K562 (cell line): ENCODE data around the gene GFI1B. TPM values are rescaled to one million over a fixed set of nuclear protein-coding genes. Genes with fewer than 3 reads are reported as not detected.

Source experiments
- BCOR ChIP-seq: fragments of 450-650 bp; IDR thresholded peaks from 2 replicates; pipeline ENCODE4 v1.6.1; 2016
- CBFA2T2 ChIP-seq: fragments of 450-650 bp; conservative IDR thresholded peaks from 2 replicates; pipeline ENCODE4 v1.6.1; 2017; ENCODE audit warnings: mild to moderate bottlenecking
- CBFB ChIP-seq: sonication (generic); formaldehyde crosslinking; IDR thresholded peaks from 2 replicates; pipeline ENCODE4 v1.4.0; 2020; ENCODE audit warnings: mild to moderate bottlenecking, missing genetic modification reagents
- E2F3 ChIP-seq: fragments of 250-450 bp; sonication (Bioruptor Pico); IDR thresholded peaks from 2 replicates; pipeline ENCODE4 v1.4.0; 2020; ENCODE audit warnings: mild to moderate bottlenecking
- EHMT2 ChIP-seq: fragments of 450-650 bp; IDR thresholded peaks from 2 replicates; pipeline ENCODE4 v1.6.1; 2018; ENCODE audit warnings: antibody characterized with exemption
- ELF4 ChIP-seq: fragments of 450-650 bp; formaldehyde crosslinking; IDR thresholded peaks from 2 replicates; pipeline ENCODE4 v1.4.0; 2022; ENCODE audit warnings: missing genetic modification characterization
- HNRNPUL1 ChIP-seq: fragments of 200-400 bp; formaldehyde crosslinking; IDR thresholded peaks from 2 replicates; pipeline ENCODE4 v1.6.1; 2017; ENCODE audit warnings: low read length
- MAZ ChIP-seq, 2 experiments: fragments of 450-650 bp in 1 of 2; sonication (generic) in 1 of 2; formaldehyde crosslinking; IDR thresholded peaks in 1 of 2; conservative IDR thresholded peaks in 1 of 2; 2 replicates each; pipeline versions ENCODE4 v1.4.0 to v1.5.0; 2020; ENCODE audit warnings: mild to moderate bottlenecking in 1 of 2, missing genetic modification reagents in 1 of 2
- NONO ChIP-seq, 2 experiments: fragments of 200-400 bp in 1 of 2; fragments of 450-650 bp in 1 of 2; formaldehyde crosslinking in 1 of 2; IDR thresholded peaks; 2 replicates each; pipeline ENCODE4 v1.6.1; 2017; ENCODE audit warnings: low read depth in 2 of 2, mild to moderate bottlenecking in 2 of 2, moderate library complexity in 2 of 2, low read length in 1 of 2
- NR2C2 ChIP-seq, 2 experiments: fragments of 200-800 bp in 1 of 2; sonication (Bioruptor generic) in 1 of 2; sonication (generic) in 1 of 2; formaldehyde crosslinking in 1 of 2; IDR thresholded peaks; 2 replicates each; pipeline versions ENCODE4 v1.6.1 to v1.8.0; 2016 to 2022; ENCODE audit warnings: mild to moderate bottlenecking in 1 of 2, missing compliant biosample characterization in 1 of 2, missing genetic modification characterization in 1 of 2, missing genetic modification reagents in 1 of 2
- OTX1 ChIP-seq: fragments of 450-650 bp; formaldehyde crosslinking; IDR thresholded peaks from 2 replicates; pipeline ENCODE4 v1.4.0; 2022; ENCODE audit warnings: mild to moderate bottlenecking
- PML ChIP-seq: IDR thresholded peaks from 2 replicates; pipeline ENCODE4 v1.6.1; 2012; ENCODE audit warnings: low read length, inconsistent platforms
- RB1 ChIP-seq: fragments of 450-650 bp; IDR thresholded peaks from 2 replicates; pipeline ENCODE4 v1.6.1; 2017; ENCODE audit warnings: low read depth, mild to moderate bottlenecking
- RBFOX2 ChIP-seq: fragments of 200-400 bp; formaldehyde crosslinking; IDR thresholded peaks from 2 replicates; pipeline ENCODE4 v1.6.1; 2017; ENCODE audit warnings: low read depth, mild to moderate bottlenecking, low read length, moderate library complexity
- SFPQ ChIP-seq: fragments of 200-400 bp; formaldehyde crosslinking; IDR thresholded peaks from 2 replicates; pipeline ENCODE4 v1.6.1; 2017; ENCODE audit warnings: mild to moderate bottlenecking, low read depth, low read length, moderate library complexity
- SMAD4 ChIP-seq: fragments of 250-450 bp; sonication (Bioruptor Pico); conservative IDR thresholded peaks from 2 replicates; pipeline ENCODE4 v1.8.0; 2021; ENCODE audit warnings: inconsistent platforms, mild to moderate bottlenecking, moderate library complexity
- SMARCE1 ChIP-seq: fragments of 450-650 bp; IDR thresholded peaks from 2 replicates; pipeline ENCODE4 v1.7.1; 2016; ENCODE audit warnings: mild to moderate bottlenecking
- TCF7L2 ChIP-seq: fragments of 150-350 bp; IDR thresholded peaks from 2 replicates; pipeline ENCODE4 v1.6.1; 2016; ENCODE audit warnings: low read depth, mild to moderate bottlenecking, low read length, moderate library complexity
- TEAD2 ChIP-seq: fragments of 450-650 bp; IDR thresholded peaks from 2 replicates; pipeline ENCODE4 v1.6.1; 2016; ENCODE audit warnings: missing genetic modification characterization, control low read depth, missing compliant biosample characterization
- TSC22D4 ChIP-seq: fragments of 450-650 bp; IDR thresholded peaks from 2 replicates; pipeline ENCODE4 v1.6.1; 2016; ENCODE audit warnings: missing genetic modification characterization, missing biosample characterization, control low read depth
- ZBTB12 ChIP-seq: fragments of 250-450 bp; sonication (Bioruptor Pico); IDR thresholded peaks from 2 replicates; pipeline ENCODE4 v1.4.0; 2020
- ZNF134 ChIP-seq: fragments of 250-450 bp; sonication (Bioruptor Pico); conservative IDR thresholded peaks from 2 replicates; pipeline ENCODE4 v1.4.0; 2020
- ZNF197 ChIP-seq: fragments of 200-800 bp; sonication (Bioruptor generic); IDR thresholded peaks from 2 replicates; pipeline ENCODE4 v1.6.1; 2016; ENCODE audit warnings: low read depth, missing genetic modification characterization, missing compliant biosample characterization
- ZNF212 ChIP-seq: fragments of 450-650 bp; formaldehyde crosslinking; IDR thresholded peaks from 2 replicates; pipeline ENCODE4 v1.4.0; 2020; ENCODE audit warnings: mild to moderate bottlenecking
- ZNF655 ChIP-seq: fragments of 250-450 bp; sonication (Bioruptor Pico); IDR thresholded peaks from 2 replicates; pipeline ENCODE4 v1.5.0; 2021
- polyA plus RNA-seq, 8 experiments: library from polyadenylated mRNA; depleted of rRNA in 4 of 8; stranded (reverse) in 5 of 8; unstranded in 3 of 8; fragments of >200 nt; fragmentation: Nextera tagmentation in 2 of 8; fragmentation: Illumina TruSeq in 1 of 8; extraction: Ambion mirVana in 2 of 8; extraction: Trizol in 1 of 8; gene quantifications; 2 replicates each; pipeline versions ENCODE4 v1.2.1 to v1.2.3, GENCODE V29; 2011 to 2014; ENCODE audit warnings: inconsistent platforms in 1 of 8, missing spikeins in 1 of 8
- total RNA-seq, 7 experiments: library from RNA; depleted of rRNA in 6 of 7; stranded (reverse); fragments of >200 nt in 6 of 7; fragmentation: Illumina TruSeq in 2 of 7; extraction: Trizol in 2 of 7; gene quantifications; 2 replicates each; pipeline versions ENCODE4 v1.2.1 to v1.2.3, GENCODE V29; 2011 to 2021; ENCODE audit warnings: low replicate concordance in 1 of 7

GFI1B gene
- total and polyA plus RNA-seq, 9 of the 15 experiments (the other 6 are each of a cell fraction or from before 2014, with no cell fraction given): 8.0 to 75.7 (median 34.5) TPM

GRCh38 chr9:132944294-132945185 lies 34.0 kb upstream of the GFI1B start, which contains the start of gene TSC1 (continued):
- TF ChIP-seq SFPQ: no peak
- peak in 1 of 2 experiments; percentile 71; a peak in 1 of 4 replicates for TF ChIP-seq NONO (IDR thresholded peaks at IDR 0.05; ENCODE audit: low read depth in 2 of 2, low read length in 1 of 2)
- TF ChIP-seq BCOR: peak; percentile 74; the same call in 1 of the 2 replicates
- peak; percentile 96 for TF ChIP-seq SMAD4 (CRISPR knock-in tag)
- peak; percentile 91 for TF ChIP-seq RB1
- TF ChIP-seq CBFA2T2: peak; percentile 76
- TF ChIP-seq PML: peak; percentile 52
- TF ChIP-seq ZNF655 (CRISPR knock-in tag): no peak
- TF ChIP-seq ZBTB12 (CRISPR knock-in tag): peak; percentile 71
- TF ChIP-seq RBFOX2: peak; percentile 87
- TF ChIP-seq TSC22D4 (tag): no peak
- TF ChIP-seq MAZ (CRISPR knock-in tag; conservative IDR thresholded peaks at IDR 0.05 in 1 of 2, IDR thresholded peaks at IDR 0.05 in 1 of 2): peak; percentile 89 to 92
- no peak for TF ChIP-seq ZNF134 (CRISPR knock-in tag)
- peak; percentile 11; the same call in 1 of the 2 replicates for TF ChIP-seq EHMT2
- no peak for TF ChIP-seq ZNF212 (CRISPR knock-in tag)
- no peak for TF ChIP-seq OTX1
- TF ChIP-seq TEAD2 (tag): no peak
- no peak for TF ChIP-seq NR2C2 (CRISPR knock-in tag; IDR thresholded peaks at IDR 0.05)
- TF ChIP-seq NR2C2 (tag; IDR thresholded peaks at IDR 0.05): peak; percentile 75
- TF ChIP-seq ELF4: no peak
- no peak for TF ChIP-seq HNRNPUL1
- TF ChIP-seq SMARCE1: no peak
- TF ChIP-seq ZNF197 (CRISPR knock-in tag): no peak
- TF ChIP-seq TCF7L2: 0 out of 2 replicates have a peak, but pooled peaks have one; percentile 43
- peak; percentile 45; the same call in 1 of the 2 replicates for TF ChIP-seq E2F3
- no peak for TF ChIP-seq CBFB (CRISPR knock-in tag)
